ENCODE data around the gene ATP6V0D1.

Gene ATP6V0D1

DNA sequence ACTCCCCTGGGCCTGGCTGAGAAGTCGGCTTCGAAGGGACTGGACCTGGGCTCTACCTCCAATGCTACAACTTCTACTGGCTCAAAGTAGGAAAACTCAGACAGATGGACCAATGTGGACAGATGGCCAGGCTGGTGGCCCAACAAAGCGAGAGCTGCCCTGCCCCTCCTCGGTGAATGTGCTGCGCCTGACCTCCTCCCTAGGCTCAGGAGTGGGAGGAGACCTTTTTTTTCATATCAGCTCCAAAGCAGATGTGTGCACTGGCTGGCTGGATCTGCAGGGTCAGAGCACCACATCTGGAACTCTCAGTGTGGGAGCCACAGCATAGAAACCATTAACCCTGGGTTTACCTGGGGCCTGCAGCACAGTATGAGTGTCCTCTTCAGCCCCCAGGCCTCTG, 20.8 kb downstream of the ATP6V0D1 start:
- no peak for TF ChIP-seq FOXP2 (optimal IDR thresholded peaks at IDR 0.05; ENCODE audit: control extremely low read depth, extremely low read length, insufficient read depth)
- TF ChIP-seq POLR2AphosphoS5 (IDR thresholded peaks at IDR 0.05; ENCODE audit: borderline replicate concordance, low read depth, low read length): no peak
- no peak for TF ChIP-seq EZH2 (IDR thresholded peaks at IDR 0.05)
- DNase-seq (ENCODE audit: low read depth, low spot score): no peak
- H3K4me3 ChIP-seq: no peak overlapping the region
- H3K36me3 ChIP-seq (ENCODE audit: insufficient read depth, low read length): no peaks in the 10 kb centered on the region
- no peak overlapping the region for H3K27ac ChIP-seq
- no peak overlapping the region for H3K9ac ChIP-seq (ENCODE audit: insufficient read length)
- no peaks in the 10 kb centered on the region for H3K9me3 ChIP-seq (ENCODE audit: low read depth, low read length)

GRCh38 chr16:67459861-67460150, 21.2 kb downstream of the ATP6V0D1 start:
- Histone ChIP-seq H3K27ac (no peak overlapping the region), H3K36me3 (ENCODE audit: insufficient read depth, low read length) (no peaks in the 10 kb centered on the region), H3K9ac (ENCODE audit: insufficient read length) (no peak overlapping the region), H3K9me3 (ENCODE audit: low read depth, low read length) (no peaks in the 10 kb centered on the region), H3K4me3 (no peak overlapping the region)
- no peak for DNase-seq (ENCODE audit: low read depth, low spot score)
- TF ChIP-seq EZH2 (IDR thresholded peaks at IDR 0.05): no peak
- no peak for TF ChIP-seq FOXP2 (optimal IDR thresholded peaks at IDR 0.05; ENCODE audit: control extremely low read depth, extremely low read length, insufficient read depth)
- TF ChIP-seq POLR2AphosphoS5 (IDR thresholded peaks at IDR 0.05; ENCODE audit: borderline replicate concordance, low read depth, low read length): no peak

DNA sequence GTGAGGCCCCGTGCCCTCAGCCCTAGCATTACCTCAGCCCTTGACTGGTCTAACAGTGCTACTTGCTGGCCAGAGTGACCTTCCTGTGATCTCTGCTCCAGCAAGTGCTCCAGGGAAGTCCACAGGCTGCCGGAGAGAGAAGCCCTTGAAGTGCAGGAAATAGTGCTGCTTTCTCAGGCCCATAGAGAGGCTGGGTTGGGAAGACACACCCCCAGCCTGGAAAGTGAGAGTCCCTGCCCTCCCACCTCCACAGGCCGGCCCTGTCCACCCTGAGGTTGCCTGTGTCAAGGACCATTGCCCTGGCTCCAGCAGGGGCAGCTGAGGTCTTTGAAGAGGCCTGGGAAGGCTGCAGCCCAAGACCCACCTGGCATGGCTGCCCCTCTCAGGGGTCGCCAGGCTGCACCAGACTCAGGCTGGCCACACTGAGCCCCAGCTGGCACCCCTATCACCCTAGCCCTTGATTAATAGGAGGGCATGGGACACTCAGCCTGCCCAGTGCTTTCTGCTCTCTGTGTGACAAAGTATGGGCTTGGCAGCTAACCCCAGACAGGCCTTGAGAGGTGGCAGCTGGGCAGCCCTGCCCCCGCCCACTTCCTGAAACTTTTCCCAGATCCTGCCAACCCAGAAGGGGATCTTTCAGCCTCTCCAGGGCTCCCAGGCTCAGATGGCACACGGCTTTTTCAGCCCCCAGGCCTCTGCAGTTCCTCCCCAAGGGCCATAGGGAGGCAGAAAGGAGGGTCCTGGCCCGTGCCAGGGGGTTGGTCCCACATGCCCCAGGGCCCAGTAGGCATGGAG, 21.7 kb downstream of the ATP6V0D1 start:
- H3K9ac ChIP-seq (ENCODE audit: insufficient read length): no peak overlapping the region
- no peak for DNase-seq (ENCODE audit: low read depth, low spot score)

DNA sequence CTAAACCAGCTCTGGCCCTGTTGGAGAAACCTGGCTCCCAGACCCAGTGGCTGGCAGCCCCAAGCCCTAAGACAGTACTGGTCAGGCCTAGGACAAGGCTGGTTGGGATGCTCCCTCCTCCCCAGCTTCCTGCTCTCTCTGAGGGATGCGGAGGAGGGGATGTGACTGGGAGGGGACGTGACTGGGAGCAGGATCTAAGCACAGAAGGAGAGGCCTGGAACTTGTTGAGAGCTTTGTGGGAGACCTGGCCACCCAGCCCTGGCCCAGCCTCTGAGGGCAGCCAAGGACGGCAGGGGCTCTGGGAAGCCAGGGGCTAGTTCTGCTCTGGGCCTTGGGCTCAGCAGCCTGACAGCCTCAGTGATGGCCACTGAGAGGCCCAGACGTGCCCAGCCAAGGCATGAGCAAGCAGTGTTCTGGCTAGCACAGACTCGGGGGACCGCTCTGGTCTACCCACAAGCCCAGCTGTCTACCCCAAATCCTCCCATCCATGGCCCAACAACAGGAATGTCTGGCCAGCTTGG, 22.8 kb downstream of the ATP6V0D1 start:
- no peaks in the 10 kb centered on the region for H3K9me3 ChIP-seq (ENCODE audit: low read depth, low read length)
- H3K36me3 ChIP-seq (ENCODE audit: insufficient read depth, low read length): no peaks in the 10 kb centered on the region
- no peak for DNase-seq (ENCODE audit: low read depth, low spot score)
- no peak overlapping the region for H3K9ac ChIP-seq (ENCODE audit: insufficient read length)
- TF ChIP-seq EZH2 (IDR thresholded peaks at IDR 0.05) (no peak), POLR2AphosphoS5 (IDR thresholded peaks at IDR 0.05; ENCODE audit: borderline replicate concordance, low read depth, low read length) (no peak), FOXP2 (optimal IDR thresholded peaks at IDR 0.05; ENCODE audit: control extremely low read depth, extremely low read length, insufficient read depth) (no peak)
- no peak overlapping the region for H3K4me3 ChIP-seq
- no peak overlapping the region; the same call in 1 of the 2 replicates for H3K27ac ChIP-seq

More for the DNA sequence above, 21.7 kb downstream of the ATP6V0D1 start:
- no peak overlapping the region for H3K4me3 ChIP-seq
- no peaks in the 10 kb centered on the region for H3K9me3 ChIP-seq (ENCODE audit: low read depth, low read length)
- TF ChIP-seq EZH2 (IDR thresholded peaks at IDR 0.05) (no peak), FOXP2 (optimal IDR thresholded peaks at IDR 0.05; ENCODE audit: control extremely low read depth, extremely low read length, insufficient read depth) (no peak), POLR2AphosphoS5 (IDR thresholded peaks at IDR 0.05; ENCODE audit: borderline replicate concordance, low read depth, low read length) (no peak)
- no peak overlapping the region for H3K27ac ChIP-seq
- H3K36me3 ChIP-seq (ENCODE audit: insufficient read depth, low read length): no peaks in the 10 kb centered on the region

- no peaks in the 10 kb centered on the region for H3K9me3 ChIP-seq (ENCODE audit: low read depth, low read length)
- H3K27ac ChIP-seq: no peak overlapping the region; the same call in 1 of the 2 replicates
- H3K9ac ChIP-seq (ENCODE audit: insufficient read length): no peak overlapping the region
These were observed 23.3 kb downstream of the ATP6V0D1 start for GRCh38 chr16:67457611-67458010.

DNA sequence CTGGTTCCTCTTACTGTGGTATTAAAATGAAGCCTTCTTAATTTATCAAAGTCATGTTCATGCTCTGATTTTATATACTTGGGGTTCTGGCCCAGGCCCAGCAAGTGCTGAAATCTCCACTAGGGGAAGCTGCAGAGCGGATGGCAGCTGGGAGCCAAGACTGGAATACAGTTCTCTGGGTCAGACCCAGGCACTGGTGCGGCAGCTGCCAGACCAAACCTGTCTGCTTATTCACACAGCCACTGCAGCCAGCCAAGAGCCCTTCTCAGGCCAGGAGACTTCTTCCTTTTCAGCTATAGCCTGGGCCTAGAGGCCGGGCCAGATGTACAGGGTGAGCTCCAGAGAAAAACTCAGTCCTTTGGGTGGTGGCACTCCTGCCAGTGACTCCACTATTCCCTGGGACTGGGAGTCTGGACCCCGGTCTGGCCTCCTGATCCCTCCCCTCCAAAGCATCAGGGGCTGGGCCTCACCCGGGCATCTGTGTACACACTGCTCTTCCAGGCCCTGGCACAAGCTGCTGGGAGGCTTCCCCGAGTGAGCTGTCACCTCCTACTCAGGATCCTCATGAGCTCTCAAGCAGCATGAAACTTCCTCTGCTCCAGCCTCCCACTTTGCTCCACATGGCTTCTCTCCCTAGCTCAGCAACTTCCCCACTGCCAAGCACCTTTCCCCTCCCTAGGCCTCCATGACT, 24.4 kb downstream of the ATP6V0D1 start:
- H3K36me3 ChIP-seq (ENCODE audit: insufficient read depth, low read length): no peaks in the 10 kb centered on the region
- TF ChIP-seq EZH2 (IDR thresholded peaks at IDR 0.05): no peak
- no peak for TF ChIP-seq POLR2AphosphoS5 (IDR thresholded peaks at IDR 0.05; ENCODE audit: borderline replicate concordance, low read depth, low read length)
- no peak for TF ChIP-seq FOXP2 (optimal IDR thresholded peaks at IDR 0.05; ENCODE audit: control extremely low read depth, extremely low read length, insufficient read depth)
- no peak for DNase-seq (ENCODE audit: low read depth, low spot score)
- no peak overlapping the region for H3K4me3 ChIP-seq
- H3K9ac ChIP-seq (ENCODE audit: insufficient read length): no peak overlapping the region
- no peaks in the 10 kb centered on the region for H3K9me3 ChIP-seq (ENCODE audit: low read depth, low read length)
- H3K27ac ChIP-seq: no peak overlapping the region

More at GRCh38 chr16:67457611-67458010, 23.3 kb downstream of the ATP6V0D1 start:
- DNase-seq (ENCODE audit: low read depth, low spot score): no peak
- no peak for TF ChIP-seq EZH2 (IDR thresholded peaks at IDR 0.05)
- no peak for TF ChIP-seq POLR2AphosphoS5 (IDR thresholded peaks at IDR 0.05; ENCODE audit: borderline replicate concordance, low read depth, low read length)
- TF ChIP-seq FOXP2 (optimal IDR thresholded peaks at IDR 0.05; ENCODE audit: control extremely low read depth, extremely low read length, insufficient read depth): no peak
- Histone ChIP-seq H3K36me3 (ENCODE audit: insufficient read depth, low read length) (no peaks in the 10 kb centered on the region), H3K4me3 (no peak overlapping the region)

DNA sequence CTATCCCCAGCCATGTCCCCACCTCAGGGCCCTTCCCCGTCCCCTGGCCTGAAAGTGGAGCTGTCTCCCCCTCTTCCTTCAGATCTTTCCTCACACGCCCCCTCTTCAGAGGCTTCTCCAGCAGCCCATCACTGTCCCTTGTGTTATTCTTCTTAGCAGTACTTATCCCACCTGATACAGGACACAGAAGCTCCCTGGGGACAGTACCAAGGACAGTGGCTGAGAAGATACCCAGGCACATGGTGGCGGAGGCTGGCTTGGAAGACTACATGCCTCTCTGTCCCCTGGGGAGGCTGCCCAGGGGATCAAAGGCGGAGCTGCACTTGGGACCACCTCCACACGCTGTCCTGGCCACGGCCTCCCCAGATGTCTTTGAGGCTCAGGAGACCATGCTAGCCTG, 26.1 kb downstream of the ATP6V0D1 start:
- TF ChIP-seq POLR2AphosphoS5 (IDR thresholded peaks at IDR 0.05; ENCODE audit: borderline replicate concordance, low read depth, low read length) (no peak), EZH2 (IDR thresholded peaks at IDR 0.05) (no peak), FOXP2 (optimal IDR thresholded peaks at IDR 0.05; ENCODE audit: control extremely low read depth, extremely low read length, insufficient read depth) (no peak)
- no peaks in the 10 kb centered on the region for H3K9me3 ChIP-seq (ENCODE audit: low read depth, low read length)
- no peak overlapping the region for H3K27ac ChIP-seq
- no peak overlapping the region for H3K9ac ChIP-seq (ENCODE audit: insufficient read length)
- DNase-seq (ENCODE audit: low read depth, low spot score): no peak
- H3K4me3 ChIP-seq: no peak overlapping the region
- H3K36me3 ChIP-seq (ENCODE audit: insufficient read depth, low read length): no peaks in the 10 kb centered on the region

- no peaks in the 10 kb centered on the region for H3K36me3 ChIP-seq (ENCODE audit: insufficient read depth, low read length)
- H3K27ac ChIP-seq: no peak overlapping the region
- no peaks in the 10 kb centered on the region for H3K9me3 ChIP-seq (ENCODE audit: low read depth, low read length)
- DNase-seq (ENCODE audit: low read depth, low spot score): no peak
- no peak for TF ChIP-seq EZH2 (IDR thresholded peaks at IDR 0.05)
- TF ChIP-seq POLR2AphosphoS5 (IDR thresholded peaks at IDR 0.05; ENCODE audit: borderline replicate concordance, low read depth, low read length): no peak
- no peak overlapping the region for H3K4me3 ChIP-seq
- no peak overlapping the region for H3K9ac ChIP-seq (ENCODE audit: insufficient read length)
These were observed 26.9 kb downstream of the ATP6V0D1 start for GRCh38 chr16:67454104-67454503.
